OCI-M1 (cell line): ENCODE measurements around the gene NFATC2.
"Not testable (repeated sequence)": the region's sequence is repeated elsewhere in the genome, so short reads cannot be mapped to it uniquely, and the experiment has no call there.

ENCODE experiments used
- DNase-seq: peaks from one replicate; lab custom pipeline; 2025; lab: John Stamatoyannopoulos, UW

Gene NFATC2

GRCh38 chr20:51568533-51568932, 26.0 kb upstream of the NFATC2 start:
- DNase-seq: not testable (repeated sequence)

- no peak for DNase-seq
Measured at GRCh38 chr20:51567622-51568021, 25.1 kb upstream of the NFATC2 start.

- DNase-seq: no peak
Measured at GRCh38 chr20:51566594-51566993, 24.1 kb upstream of the NFATC2 start.

GRCh38 chr20:51565298-51566144, 23.0 kb upstream of the NFATC2 start:
- DNase-seq: peak; percentile 15

GRCh38 chr20:51563486-51564332, 21.2 kb upstream of the NFATC2 start:
- peak; percentile 85 for DNase-seq

- DNase-seq: no peak
Measured at GRCh38 chr20:51563174-51563485, 20.6 kb upstream of the NFATC2 start.

GRCh38 chr20:51562332-51563173, 20.0 kb upstream of the NFATC2 start:
- DNase-seq: no peak

GRCh38 chr20:51562027-51562331, 19.5 kb upstream of the NFATC2 start:
- no peak for DNase-seq

- DNase-seq: no peak
Measured at GRCh38 chr20:51560550-51561307, 18.2 kb upstream of the NFATC2 start.

GRCh38 chr20:51560042-51560441, 17.5 kb upstream of the NFATC2 start:
- DNase-seq: no peak

GRCh38 chr20:51554538-51555165, 12.1 kb upstream of the NFATC2 start:
- no peak for DNase-seq

GRCh38 chr20:51553897-51554486, 11.5 kb upstream of the NFATC2 start:
- DNase-seq: no peak

GRCh38 chr20:51551186-51551585, 8.7 kb upstream of the NFATC2 start:
- no peak for DNase-seq

- DNase-seq: no peak
Measured at GRCh38 chr20:51549474-51549873, 7.0 kb upstream of the NFATC2 start.

GRCh38 chr20:51547951-51548350, 5.4 kb upstream of the NFATC2 start:
- no peak for DNase-seq

GRCh38 chr20:51545515-51545914, 3.0 kb upstream of the NFATC2 start:
- DNase-seq: no peak

GRCh38 chr20:51543422-51543788, 886 bp upstream of the NFATC2 start:
- DNase-seq: no peak

GRCh38 chr20:51542033-51542570, 417 bp downstream of the NFATC2 start:
- DNase-seq: peak; percentile 85

- peak; percentile 97 for DNase-seq
Measured at GRCh38 chr20:51541189-51542032, 1.1 kb downstream of the NFATC2 start.

GRCh38 chr20:51540580-51540979, 1.9 kb downstream of the NFATC2 start:
- DNase-seq: peak; percentile 61
